ENCODE data around the gene DNM3.

The DNM3 gene

DNA sequence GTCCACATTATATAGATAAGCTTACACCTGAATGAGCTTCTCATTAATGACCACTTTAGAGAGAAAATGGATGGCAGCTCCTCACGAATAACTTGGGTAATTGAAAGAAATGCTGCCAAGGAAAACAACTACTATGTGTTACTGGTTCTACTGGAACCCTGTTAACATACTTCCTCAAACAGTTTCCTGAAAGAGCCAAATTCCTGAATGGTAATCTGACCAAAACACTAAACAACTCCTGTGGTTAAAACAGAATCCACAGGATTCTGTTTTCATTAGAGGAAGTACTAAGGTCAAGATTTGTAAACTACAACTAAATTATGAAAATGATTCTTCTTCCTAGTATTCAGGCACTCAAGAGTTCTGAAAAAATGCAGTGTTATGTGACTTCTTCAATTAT, 107.2 kb downstream of the DNM3 start:
- H3K4me1 ChIP-seq (ENCODE audit: insufficient read depth, poor library complexity, severe bottlenecking): no peaks in the 10 kb centered on the region
- H3K36me3 ChIP-seq (ENCODE audit: low read depth): no peaks in the 10 kb centered on the region
- ATAC-seq (ENCODE audit: low read depth): no peak
- H3K27ac ChIP-seq (ENCODE audit: poor library complexity, severe bottlenecking): no peak overlapping the region
- no peak for DNase-seq (ENCODE audit: low spot score)
- H3K9me3 ChIP-seq (ENCODE audit: severe bottlenecking): no peaks in the 10 kb centered on the region
- TF ChIP-seq, protein P1, sequence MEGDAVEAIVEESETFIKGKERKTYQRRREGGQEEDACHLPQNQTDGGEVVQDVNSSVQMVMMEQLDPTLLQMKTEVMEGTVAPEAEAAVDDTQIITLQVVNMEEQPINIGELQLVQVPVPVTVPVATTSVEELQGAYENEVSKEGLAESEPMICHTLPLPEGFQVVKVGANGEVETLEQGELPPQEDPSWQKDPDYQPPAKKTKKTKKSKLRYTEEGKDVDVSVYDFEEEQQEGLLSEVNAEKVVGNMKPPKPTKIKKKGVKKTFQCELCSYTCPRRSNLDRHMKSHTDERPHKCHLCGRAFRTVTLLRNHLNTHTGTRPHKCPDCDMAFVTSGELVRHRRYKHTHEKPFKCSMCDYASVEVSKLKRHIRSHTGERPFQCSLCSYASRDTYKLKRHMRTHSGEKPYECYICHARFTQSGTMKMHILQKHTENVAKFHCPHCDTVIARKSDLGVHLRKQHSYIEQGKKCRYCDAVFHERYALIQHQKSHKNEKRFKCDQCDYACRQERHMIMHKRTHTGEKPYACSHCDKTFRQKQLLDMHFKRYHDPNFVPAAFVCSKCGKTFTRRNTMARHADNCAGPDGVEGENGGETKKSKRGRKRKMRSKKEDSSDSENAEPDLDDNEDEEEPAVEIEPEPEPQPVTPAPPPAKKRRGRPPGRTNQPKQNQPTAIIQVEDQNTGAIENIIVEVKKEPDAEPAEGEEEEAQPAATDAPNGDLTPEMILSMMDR (IDR thresholded peaks at IDR 0.05; ENCODE audit: poor library complexity, severe bottlenecking): no peak
- no peak overlapping the region for H3K4me3 ChIP-seq (ENCODE audit: severe bottlenecking)
- no peaks in the 10 kb centered on the region for H3K27me3 ChIP-seq (ENCODE audit: insufficient read depth, poor library complexity, severe bottlenecking)

DNA sequence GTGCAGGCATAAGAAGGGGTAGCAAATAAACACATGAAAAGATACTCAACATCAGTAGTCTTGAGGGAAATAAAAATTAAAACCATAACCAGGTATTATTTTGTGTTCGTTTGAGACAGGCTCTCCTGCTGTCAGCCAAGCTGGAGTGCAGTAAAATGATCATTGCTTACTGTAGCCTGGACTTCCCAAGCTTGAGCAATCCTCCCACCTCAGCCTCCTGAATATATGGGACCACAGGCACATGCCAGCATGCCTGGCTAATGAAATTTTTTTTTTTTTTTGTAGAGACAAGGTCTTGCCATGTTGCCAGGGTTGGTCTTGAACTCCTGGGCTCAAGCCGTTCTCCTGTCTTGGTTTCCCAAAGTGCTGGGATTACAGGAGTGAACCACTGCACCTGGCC, 108.0 kb downstream of the DNM3 start:
- ATAC-seq (ENCODE audit: low read depth) (no peak), DNase-seq (ENCODE audit: low spot score) (no peak)
- TF ChIP-seq, protein P1 (IDR thresholded peaks at IDR 0.05; ENCODE audit: poor library complexity, severe bottlenecking): no peak
- H3K4me1 ChIP-seq (ENCODE audit: insufficient read depth, poor library complexity, severe bottlenecking): no peaks in the 10 kb centered on the region
- no peaks in the 10 kb centered on the region for H3K27me3 ChIP-seq (ENCODE audit: insufficient read depth, poor library complexity, severe bottlenecking)
- no peaks in the 10 kb centered on the region for H3K36me3 ChIP-seq (ENCODE audit: low read depth)
- H3K9me3 ChIP-seq (ENCODE audit: severe bottlenecking): no peaks in the 10 kb centered on the region
- no peak overlapping the region for H3K27ac ChIP-seq (ENCODE audit: poor library complexity, severe bottlenecking)
- no peak overlapping the region for H3K4me3 ChIP-seq (ENCODE audit: severe bottlenecking)

DNA sequence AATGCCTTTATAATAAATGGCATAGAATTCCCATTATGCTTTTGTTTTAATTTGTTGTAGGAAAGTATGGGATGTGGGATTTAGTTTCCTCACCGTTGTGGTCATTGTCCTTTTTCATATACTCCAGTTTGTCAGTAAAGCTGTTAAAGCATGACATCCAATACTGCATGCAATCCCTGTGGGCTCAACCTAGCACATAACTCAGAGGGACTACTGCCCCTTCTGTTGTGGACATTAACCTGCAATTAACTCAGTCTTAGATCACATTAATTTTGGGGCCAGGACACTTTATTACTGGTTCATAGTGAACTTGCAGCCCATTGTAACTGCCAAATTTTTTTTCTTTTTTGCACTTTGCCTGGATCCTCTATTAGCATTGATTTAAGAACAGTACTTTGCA, 112.5 kb downstream of the DNM3 start:
- H3K4me3 ChIP-seq (ENCODE audit: severe bottlenecking): no peak overlapping the region
- H3K27me3 ChIP-seq (ENCODE audit: insufficient read depth, poor library complexity, severe bottlenecking): no peaks in the 10 kb centered on the region
- H3K9me3 ChIP-seq (ENCODE audit: severe bottlenecking): no peaks in the 10 kb centered on the region
- no peak overlapping the region for H3K27ac ChIP-seq (ENCODE audit: poor library complexity, severe bottlenecking)
- ATAC-seq (ENCODE audit: low read depth): no peak
- TF ChIP-seq, protein P1 (IDR thresholded peaks at IDR 0.05; ENCODE audit: poor library complexity, severe bottlenecking): no peak
- no peaks in the 10 kb centered on the region for H3K4me1 ChIP-seq (ENCODE audit: insufficient read depth, poor library complexity, severe bottlenecking)
- no peak for DNase-seq (ENCODE audit: low spot score)
- no peaks in the 10 kb centered on the region for H3K36me3 ChIP-seq (ENCODE audit: low read depth)

DNA sequence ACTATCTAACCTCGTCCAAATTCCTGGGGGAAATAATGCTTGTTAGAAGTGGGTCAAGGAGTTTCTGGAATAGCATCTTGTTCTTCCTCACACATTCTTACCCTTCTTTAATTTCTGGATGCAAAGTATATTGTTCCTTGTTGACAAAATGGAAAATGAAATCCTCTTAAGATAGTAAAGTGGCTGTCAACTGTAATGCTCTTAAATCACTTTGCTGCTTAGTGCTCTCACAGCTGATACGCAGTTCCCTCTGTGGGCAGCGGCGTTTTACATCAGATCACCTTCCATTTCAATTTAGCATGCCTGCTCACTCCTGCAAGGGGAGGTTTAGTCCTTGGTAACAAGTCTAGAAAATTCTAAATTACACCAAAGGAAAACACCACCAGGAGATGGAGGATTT, 113.1 kb downstream of the DNM3 start:
- no peak overlapping the region for H3K27ac ChIP-seq (ENCODE audit: poor library complexity, severe bottlenecking)
- ATAC-seq (ENCODE audit: low read depth) (no peak), DNase-seq (ENCODE audit: low spot score) (no peak)
- H3K4me3 ChIP-seq (ENCODE audit: severe bottlenecking): no peak overlapping the region
- H3K36me3 ChIP-seq (ENCODE audit: low read depth): no peaks in the 10 kb centered on the region
- H3K9me3 ChIP-seq (ENCODE audit: severe bottlenecking): no peaks in the 10 kb centered on the region
- TF ChIP-seq, protein P1 (IDR thresholded peaks at IDR 0.05; ENCODE audit: poor library complexity, severe bottlenecking): no peak
- H3K4me1 ChIP-seq (ENCODE audit: insufficient read depth, poor library complexity, severe bottlenecking): no peaks in the 10 kb centered on the region
- H3K27me3 ChIP-seq (ENCODE audit: insufficient read depth, poor library complexity, severe bottlenecking): no peaks in the 10 kb centered on the region

DNA sequence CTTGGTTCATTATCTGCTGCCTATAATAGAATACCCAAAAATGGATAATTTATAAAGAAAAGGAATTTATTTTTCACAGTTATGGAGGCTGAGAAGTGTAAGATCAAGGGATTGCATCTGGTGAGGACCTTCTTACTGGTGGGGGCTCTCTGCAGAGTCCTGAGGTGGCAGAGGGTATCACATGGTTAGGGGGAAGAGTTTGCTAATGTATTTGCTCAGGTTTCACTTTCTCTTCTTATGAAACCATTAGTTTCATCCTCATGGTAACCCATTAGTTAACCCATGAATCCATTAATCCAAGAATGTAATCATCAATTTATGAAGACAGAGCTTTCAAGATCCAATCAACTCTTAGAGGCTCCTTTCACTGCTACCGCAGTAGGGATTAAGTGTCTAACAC, 120.6 kb downstream of the DNM3 start:
- Histone ChIP-seq H3K36me3 (ENCODE audit: low read depth) (no peaks in the 10 kb centered on the region), H3K4me3 (ENCODE audit: severe bottlenecking) (no peak overlapping the region), H3K4me1 (ENCODE audit: insufficient read depth, poor library complexity, severe bottlenecking) (no peaks in the 10 kb centered on the region), H3K9me3 (ENCODE audit: severe bottlenecking) (no peaks in the 10 kb centered on the region), H3K27ac (ENCODE audit: poor library complexity, severe bottlenecking) (no peak overlapping the region), H3K27me3 (ENCODE audit: insufficient read depth, poor library complexity, severe bottlenecking) (no peaks in the 10 kb centered on the region)
- no peak for DNase-seq (ENCODE audit: low spot score)
- no peak for ATAC-seq (ENCODE audit: low read depth)
- TF ChIP-seq, protein P1 (IDR thresholded peaks at IDR 0.05; ENCODE audit: poor library complexity, severe bottlenecking): no peak
